HG03280 (cell line): ENCODE results near the gene MORC1.
A peak's percentile ranks its signal among the peaks of the same experiment; 100 is the strongest.

Experiments used
- ATAC-seq: cut with Tn5 transposase; IDR thresholded peaks from one replicate; pipeline ENCODE4 v1.9.1; 2021; ENCODE audit warnings: mild to moderate bottlenecking, moderate library complexity; ENCODE audit not compliant: unreplicated experiment

Gene MORC1

DNA sequence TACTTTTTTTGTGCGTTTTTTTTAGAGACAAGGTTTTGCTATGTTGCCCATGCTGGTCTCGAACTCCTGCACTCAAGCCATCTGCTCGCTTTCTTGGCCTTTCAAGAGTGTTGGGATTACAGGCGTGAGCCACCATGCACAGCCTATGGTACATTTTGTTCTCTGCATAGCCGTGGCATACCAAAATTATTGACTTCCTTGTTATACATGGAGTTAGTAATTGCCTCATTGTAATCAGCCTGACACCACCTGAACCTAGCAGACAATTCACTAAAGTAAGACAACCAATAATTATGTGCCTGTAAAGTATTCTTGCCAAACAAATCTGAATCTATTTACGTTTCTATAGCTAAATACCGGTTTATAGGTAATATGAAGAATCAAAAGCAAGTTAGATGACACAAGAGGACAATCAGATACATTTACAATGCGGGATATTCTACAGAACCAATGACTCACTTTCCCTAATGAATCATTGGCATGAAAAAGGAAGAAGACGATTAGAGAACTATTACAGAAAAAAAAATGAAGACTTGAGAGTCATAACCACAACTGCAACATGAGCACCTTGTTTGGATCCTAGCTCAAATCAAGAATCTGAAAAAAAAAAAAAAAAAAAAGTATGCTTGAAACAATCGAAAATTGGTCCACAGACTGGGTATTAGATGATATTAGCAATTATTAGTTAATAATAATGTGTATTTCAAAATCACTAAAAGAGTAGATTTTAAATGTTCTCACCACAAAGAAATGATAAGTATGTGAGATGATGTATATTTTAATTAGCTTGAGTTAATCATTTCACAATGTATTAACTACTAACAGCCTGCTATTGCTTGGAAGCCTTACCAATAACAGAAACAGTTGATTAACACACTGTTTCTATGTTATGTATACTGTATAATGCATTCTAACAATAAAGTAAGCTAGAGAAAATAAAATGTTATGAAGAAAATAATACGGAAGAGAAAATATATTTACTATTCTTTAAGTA is 171.3 kb downstream of the MORC1 start:
- ATAC-seq, result no peak

DNA sequence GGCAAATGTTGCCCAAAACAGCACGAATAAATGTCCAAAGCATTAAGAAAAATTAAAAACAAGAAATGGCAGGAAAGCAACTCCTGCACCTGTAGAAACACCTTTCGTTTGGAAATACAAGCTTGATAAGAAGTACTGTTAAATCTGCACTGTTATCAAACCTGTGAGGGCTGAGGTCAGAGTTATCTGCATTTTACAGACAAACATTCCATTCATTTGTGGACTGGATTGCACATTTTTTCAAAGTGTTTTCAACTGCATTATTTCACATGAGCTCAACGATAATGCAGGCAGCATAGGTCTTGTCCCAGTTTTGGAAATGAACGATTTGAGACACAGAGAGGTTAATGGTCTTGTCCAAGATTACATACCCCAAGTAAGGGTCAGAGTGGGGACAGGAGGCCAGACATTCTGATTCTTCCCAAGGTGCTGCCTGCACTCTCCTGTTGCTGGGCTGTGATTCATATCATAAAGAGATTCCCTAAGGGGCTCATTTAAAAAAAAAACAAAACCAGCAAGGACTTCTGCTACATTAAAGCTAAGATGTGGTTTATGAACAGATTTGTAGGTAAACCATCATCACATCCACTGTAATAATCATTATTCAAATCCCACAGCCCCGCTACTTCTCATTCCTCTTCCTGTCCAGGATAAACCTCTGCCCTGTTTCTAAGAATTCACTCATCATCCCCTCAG is 177.2 kb downstream of the MORC1 start:
- ATAC-seq, result no peak

DNA sequence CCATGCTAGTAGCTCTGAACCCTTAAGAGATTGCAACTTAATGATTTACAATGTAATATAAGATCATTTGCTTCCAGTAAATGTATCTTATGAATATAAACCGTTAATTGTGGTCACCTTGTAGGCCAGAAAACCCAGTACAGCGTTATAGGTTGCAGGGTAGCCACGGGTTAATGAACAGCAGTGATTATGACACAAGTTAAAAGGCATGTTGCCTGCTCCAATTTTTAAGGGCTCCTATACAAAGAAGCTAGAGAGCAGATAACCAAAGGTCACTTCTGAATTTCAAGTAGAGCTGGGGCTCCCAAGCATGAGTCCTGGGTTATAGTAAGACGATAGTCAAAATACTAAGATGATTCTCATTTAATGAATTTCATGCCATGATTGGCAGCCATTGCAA is 177.8 kb downstream of the MORC1 start:
- ATAC-seq, result no peak

DNA sequence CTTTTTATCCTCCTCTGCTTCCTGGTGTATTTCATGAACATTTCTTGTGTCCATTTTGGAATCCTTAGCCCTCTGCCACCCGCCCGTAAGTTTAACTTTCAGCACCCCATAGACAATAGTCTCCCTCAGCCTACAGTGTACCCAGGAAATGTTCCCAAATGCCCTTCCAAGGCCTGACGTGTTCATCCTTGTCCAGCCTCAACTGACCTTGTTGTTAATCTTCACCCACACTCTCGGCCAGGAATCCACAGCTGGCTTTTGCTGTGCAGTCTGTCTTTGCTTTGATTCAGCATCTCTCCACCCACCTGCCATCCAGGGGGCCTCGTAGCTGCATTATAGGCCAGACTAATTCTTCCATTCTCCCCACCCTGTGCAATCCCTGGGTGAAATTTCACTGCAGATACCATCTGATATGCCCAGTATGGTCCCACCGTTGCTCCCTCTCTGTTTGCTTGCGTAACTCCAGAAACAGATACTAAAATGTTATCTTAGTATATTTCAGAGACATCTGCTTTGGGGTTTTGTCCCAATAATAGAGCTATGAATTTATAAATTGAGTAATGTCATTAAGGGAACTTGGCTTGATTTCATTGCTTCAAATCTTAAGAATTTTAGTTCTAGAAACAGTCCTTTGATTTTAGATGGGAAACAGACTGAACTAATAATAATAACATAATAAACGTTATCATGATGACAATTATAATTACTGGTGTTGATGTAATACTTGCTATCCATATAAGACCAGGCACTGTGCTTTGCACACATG is 180.8 kb downstream of the MORC1 start:
- no peak for ATAC-seq

GRCh38 chr3:108931035-108931434 is 186.9 kb downstream of the MORC1 start:
- no peak for ATAC-seq

DNA sequence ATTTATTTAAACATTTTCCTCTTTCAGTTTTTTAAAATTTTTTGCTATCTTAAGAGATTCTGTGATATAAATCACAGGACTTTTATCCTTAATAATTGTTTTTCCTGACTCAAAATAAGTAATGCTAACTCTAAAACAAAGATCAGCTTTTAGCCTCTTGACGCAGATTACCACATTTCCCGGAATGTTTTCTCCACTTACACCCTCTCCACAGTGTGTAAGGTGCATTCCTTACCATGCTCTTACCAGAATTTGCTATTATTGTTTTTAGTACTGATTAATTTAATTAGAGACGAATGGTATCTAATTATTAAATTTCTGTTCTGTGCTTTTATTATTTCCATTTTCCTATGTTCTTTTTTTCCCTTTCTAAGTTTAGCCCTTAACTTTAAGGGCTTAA is 199.1 kb downstream of the MORC1 start:
- ATAC-seq, result no peak

- peak; percentile 91 for ATAC-seq
Measured at GRCh38 chr3:108914774-108915641, 202.9 kb downstream of the MORC1 start.

DNA sequence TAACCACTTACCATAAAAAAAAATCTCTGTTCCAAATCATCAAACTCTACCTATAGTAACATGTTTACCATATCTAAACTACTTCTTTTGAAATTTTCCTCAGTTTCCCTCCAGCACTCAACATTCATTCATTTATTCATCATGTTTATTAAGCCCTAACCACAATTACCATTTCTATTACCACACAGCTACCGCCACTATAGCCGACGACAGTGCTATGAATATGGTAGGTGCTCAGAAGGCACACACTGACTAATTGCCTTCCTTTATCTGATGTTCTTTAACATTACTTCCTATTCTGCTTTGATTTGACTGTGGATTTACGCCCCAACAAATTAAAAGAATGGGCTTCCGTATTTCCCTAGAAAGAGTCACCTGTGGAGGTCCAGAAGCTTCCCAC is 208.1 kb downstream of the MORC1 start:
- no peak for ATAC-seq
